Activated naive CD8-positive, alpha-beta T cell treated with anti-CD3 and anti-CD28 coated beads, Interleukin-2, amount 10 ng/mL, durations not matched to agents 7 days and 5 days (primary cell): Measurements from ENCODE around the gene METAP1D. TPM values are rescaled to one million over a fixed set of nuclear protein-coding genes. Genes with fewer than 3 reads are reported as not detected.
"Not testable (repeated sequence)": the region's sequence is repeated elsewhere in the genome, so short reads cannot be mapped to it uniquely, and the experiment has no call there.

Experiments used
- ATAC-seq: fragments of 150-1000 bp; cut with Tn5 transposase; one replicate; pipeline ENCODE4 v1.10.0; 2021; ENCODE audit warnings: low read depth, moderate library complexity
- POLR2A ChIA-PET: fragments of 350-600 bp; sonication (Branson Sonifier 250); formaldehyde crosslinking; loops from one replicate; lab custom pipeline; 2021; ENCODE audit warnings: antibody characterized with exemption; lab: Charles Lee
- DNase-seq: peaks from one replicate; pipeline ENCODE4 v3.0.0; 2021
- H3K27ac Mint-ChIP-seq: one replicate; pipeline ENCODE4 v1.8.0; 2022; ENCODE audit warnings: mild to moderate bottlenecking, mixed read lengths
- H3K27me3 Mint-ChIP-seq: one replicate; pipeline ENCODE4 v1.8.0; 2022; ENCODE audit warnings: mild to moderate bottlenecking, moderate library complexity, mixed read lengths
- H3K36me3 Mint-ChIP-seq: one replicate; pipeline ENCODE4 v1.8.0; 2021; ENCODE audit warnings: mild to moderate bottlenecking, mixed read lengths
- H3K4me1 Mint-ChIP-seq: one replicate; pipeline ENCODE4 v1.8.0; 2021; ENCODE audit warnings: mixed read lengths
- H3K4me3 Mint-ChIP-seq: one replicate; pipeline ENCODE4 v1.8.0; 2022; ENCODE audit warnings: mild to moderate bottlenecking, moderate library complexity, mixed read lengths
- H3K9me3 Mint-ChIP-seq: one replicate; pipeline ENCODE4 v1.8.0; 2021; ENCODE audit warnings: mixed read lengths
- total RNA-seq, 2 experiments: library from RNA; stranded (reverse); gene quantifications; one replicate each; pipeline ENCODE4 v1.2.3, GENCODE V29; 2021

METAP1D gene
- total RNA-seq, 2 experiments from 2014 or later, result 4.5 to 5.6 TPM

GRCh38 chr2:171966688-171967087 lies 33.1 kb upstream of the METAP1D start:
- POLR2A ChIA-PET, result no interaction called here
- H3K4me3 Mint-ChIP-seq, result no peak overlapping the region
- H3K36me3 Mint-ChIP-seq, result peaks cover 31% of the 10 kb centered on the region
- peaks cover 1% of the 10 kb centered on the region for H3K9me3 Mint-ChIP-seq
- ATAC-seq (no peak), DNase-seq (no peak)
- no peaks in the 10 kb centered on the region for H3K27me3 Mint-ChIP-seq
- H3K27ac Mint-ChIP-seq, result no peak overlapping the region
- peaks cover 32% of the 10 kb centered on the region for H3K4me1 Mint-ChIP-seq

- H3K9me3 Mint-ChIP-seq, result peaks cover 1% of the 10 kb centered on the region
- ATAC-seq (no peak), DNase-seq (no peak)
- peaks cover 37% of the 10 kb centered on the region for H3K4me1 Mint-ChIP-seq
- H3K27me3 Mint-ChIP-seq, result no peaks in the 10 kb centered on the region
- POLR2A ChIA-PET, result no interaction called here
- peaks cover 43% of the 10 kb centered on the region for H3K36me3 Mint-ChIP-seq
- no peak overlapping the region for H3K27ac Mint-ChIP-seq
- H3K4me3 Mint-ChIP-seq, result no peak overlapping the region
These were observed 31.2 kb upstream of the METAP1D start for GRCh38 chr2:171968509-171968908.

GRCh38 chr2:171972329-171972982 lies 27.3 kb upstream of the METAP1D start:
- no peak for DNase-seq
- Mint-ChIP-seq H3K4me1 (peaks cover 11% of the 10 kb centered on the region), H3K27ac (peak overlapping the region; percentile 47), H3K27me3 (no peaks in the 10 kb centered on the region), H3K9me3 (peaks cover 3% of the 10 kb centered on the region), H3K4me3 (no peak overlapping the region), H3K36me3 (peaks cover 53% of the 10 kb centered on the region)
- POLR2A ChIA-PET, result interaction anchor here (0.8 kb wide), 1 partner anchor 28 kb away, joined by 3 read pairs; no protein-coding TSS in a partner anchor
- no peak for ATAC-seq

- Mint-ChIP-seq H3K27me3 (no peaks in the 10 kb centered on the region), H3K27ac (no peak overlapping the region), H3K4me1 (peaks cover 2% of the 10 kb centered on the region), H3K4me3 (no peak overlapping the region), H3K9me3 (peaks cover 2% of the 10 kb centered on the region), H3K36me3 (peaks cover 58% of the 10 kb centered on the region)
- no peak for ATAC-seq
- POLR2A ChIA-PET, result no interaction called here
- no peak for DNase-seq
These were observed 20.6 kb upstream of the METAP1D start for GRCh38 chr2:171979103-171979502.

DNA sequence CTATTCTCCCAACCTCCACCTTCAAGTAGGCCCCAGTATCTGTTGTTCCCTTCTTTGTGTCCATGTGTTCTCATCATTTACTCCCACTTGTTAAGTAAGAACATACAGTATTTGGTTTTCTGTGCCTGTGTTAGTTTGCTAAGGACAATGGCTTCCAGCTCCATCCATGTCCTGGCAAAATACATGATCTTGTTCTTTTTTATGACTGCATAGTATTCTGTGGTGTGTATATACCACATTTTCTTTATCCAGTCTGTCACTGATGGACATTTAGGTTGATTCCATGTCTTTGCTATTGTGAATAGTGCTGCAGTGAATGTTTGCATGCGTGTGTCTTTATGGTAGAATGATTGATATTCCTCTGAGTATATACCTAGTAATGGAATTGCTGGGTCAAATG lies 15.8 kb upstream of the METAP1D start:
- POLR2A ChIA-PET, H3K27me3 Mint-ChIP-seq, H3K9me3 Mint-ChIP-seq, ATAC-seq, H3K4me1 Mint-ChIP-seq, DNase-seq, H3K4me3 Mint-ChIP-seq, H3K27ac Mint-ChIP-seq: not testable (repeated sequence)
- peaks cover 22% of the 10 kb centered on the region for H3K36me3 Mint-ChIP-seq

- no peak overlapping the region for H3K4me3 Mint-ChIP-seq
- ATAC-seq (no peak), DNase-seq (no peak)
- POLR2A ChIA-PET, result interaction anchor here (0.6 to 0.7 kb wide), 2 partner anchors 49 to 314 kb away, joined by 3 to 5 read pairs; no protein-coding TSS in a partner anchor
- H3K9me3 Mint-ChIP-seq, result no peaks in the 10 kb centered on the region
- no peaks in the 10 kb centered on the region for H3K4me1 Mint-ChIP-seq
- H3K27me3 Mint-ChIP-seq, result no peaks in the 10 kb centered on the region
- no peak overlapping the region for H3K27ac Mint-ChIP-seq
- peaks cover 15% of the 10 kb centered on the region for H3K36me3 Mint-ChIP-seq
These were observed 14.7 kb upstream of the METAP1D start for GRCh38 chr2:171985076-171985475.

GRCh38 chr2:171986778-171987177 lies 13.0 kb upstream of the METAP1D start:
- H3K27ac Mint-ChIP-seq, result no peak overlapping the region
- no peak overlapping the region for H3K4me3 Mint-ChIP-seq
- no peaks in the 10 kb centered on the region for H3K9me3 Mint-ChIP-seq
- DNase-seq (no peak), ATAC-seq (no peak)
- H3K27me3 Mint-ChIP-seq, result no peaks in the 10 kb centered on the region
- peaks cover 13% of the 10 kb centered on the region for H3K36me3 Mint-ChIP-seq
- H3K4me1 Mint-ChIP-seq, result no peaks in the 10 kb centered on the region
- POLR2A ChIA-PET, result no interaction called here

GRCh38 chr2:171991027-171991426 lies 8.7 kb upstream of the METAP1D start:
- H3K36me3 Mint-ChIP-seq, result no peaks in the 10 kb centered on the region
- POLR2A ChIA-PET, result no interaction called here
- H3K9me3 Mint-ChIP-seq, result no peaks in the 10 kb centered on the region
- H3K4me1 Mint-ChIP-seq, result peaks cover 2% of the 10 kb centered on the region
- H3K4me3 Mint-ChIP-seq, result no peak overlapping the region
- H3K27ac Mint-ChIP-seq, result no peak overlapping the region
- peaks cover 13% of the 10 kb centered on the region for H3K27me3 Mint-ChIP-seq
- no peak for DNase-seq
- no peak for ATAC-seq

- no peak for ATAC-seq
- H3K9me3 Mint-ChIP-seq, result no peaks in the 10 kb centered on the region
- H3K36me3 Mint-ChIP-seq, result no peaks in the 10 kb centered on the region
- DNase-seq, result no peak
- peaks cover 9% of the 10 kb centered on the region for H3K4me1 Mint-ChIP-seq
- POLR2A ChIA-PET, result interaction anchor here (0.6 kb wide), 1 partner anchor 8 kb away, joined by 3 read pairs; no protein-coding TSS in a partner anchor
- no peak overlapping the region for H3K4me3 Mint-ChIP-seq
- peaks cover 15% of the 10 kb centered on the region for H3K27me3 Mint-ChIP-seq
- no peak overlapping the region for H3K27ac Mint-ChIP-seq
These were observed 4.2 kb upstream of the METAP1D start for GRCh38 chr2:171995586-171995985.

- POLR2A ChIA-PET, result interaction anchor here (0.6 to 0.7 kb wide), 2 partner anchors 8 to 137 kb away, joined by 3 to 5 read pairs; no protein-coding TSS in a partner anchor
- peaks cover 15% of the 10 kb centered on the region for H3K27me3 Mint-ChIP-seq
- H3K27ac Mint-ChIP-seq, result no peak overlapping the region
- H3K36me3 Mint-ChIP-seq, result peaks cover 1% of the 10 kb centered on the region
- H3K9me3 Mint-ChIP-seq, result no peaks in the 10 kb centered on the region
- no peak overlapping the region for H3K4me3 Mint-ChIP-seq
- DNase-seq, result no peak
- ATAC-seq, result no peak
- H3K4me1 Mint-ChIP-seq, result peaks cover 11% of the 10 kb centered on the region
These were observed 3.7 kb upstream of the METAP1D start for GRCh38 chr2:171996021-171996420.

DNA sequence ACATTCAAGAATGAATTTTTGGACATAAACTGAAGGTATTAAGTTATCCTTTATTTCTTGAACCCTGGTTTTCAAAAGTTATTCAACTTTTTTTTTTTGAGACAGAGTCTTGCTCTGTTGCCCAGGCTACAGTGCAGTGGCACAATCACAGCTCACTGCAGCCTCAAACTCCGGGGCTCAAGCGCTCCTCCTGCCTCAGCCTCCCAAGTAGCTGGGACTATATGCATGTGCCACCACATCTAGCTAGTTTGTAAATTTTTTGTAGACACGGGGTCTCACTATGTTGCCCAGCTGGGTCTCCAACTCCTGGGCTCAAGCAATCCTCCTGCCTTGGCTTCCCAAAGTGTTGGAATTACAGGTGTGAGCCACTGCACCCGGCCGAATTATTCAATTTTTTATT lies 2.7 kb upstream of the METAP1D start:
- H3K4me1 Mint-ChIP-seq, result peaks cover 11% of the 10 kb centered on the region
- H3K4me3 Mint-ChIP-seq, result not testable (repeated sequence)

GRCh38 chr2:171999161-171999560 lies 592 bp upstream of the METAP1D start:
- DNase-seq (no peak), ATAC-seq (no peak)
- H3K9me3 Mint-ChIP-seq, result no peaks in the 10 kb centered on the region
- H3K27ac Mint-ChIP-seq, result no peak overlapping the region
- H3K4me1 Mint-ChIP-seq, result peaks cover 8% of the 10 kb centered on the region
- H3K36me3 Mint-ChIP-seq, result peaks cover 1% of the 10 kb centered on the region
- H3K27me3 Mint-ChIP-seq, result peaks cover 12% of the 10 kb centered on the region
- peak overlapping the region; percentile 96 for H3K4me3 Mint-ChIP-seq
- POLR2A ChIA-PET, result no interaction called here

More for the DNA sequence above, 2.7 kb upstream of the METAP1D start:
- POLR2A ChIA-PET, H3K27ac Mint-ChIP-seq, H3K9me3 Mint-ChIP-seq, H3K36me3 Mint-ChIP-seq, DNase-seq, ATAC-seq: not testable (repeated sequence)
- H3K27me3 Mint-ChIP-seq, result peaks cover 17% of the 10 kb centered on the region

DNA sequence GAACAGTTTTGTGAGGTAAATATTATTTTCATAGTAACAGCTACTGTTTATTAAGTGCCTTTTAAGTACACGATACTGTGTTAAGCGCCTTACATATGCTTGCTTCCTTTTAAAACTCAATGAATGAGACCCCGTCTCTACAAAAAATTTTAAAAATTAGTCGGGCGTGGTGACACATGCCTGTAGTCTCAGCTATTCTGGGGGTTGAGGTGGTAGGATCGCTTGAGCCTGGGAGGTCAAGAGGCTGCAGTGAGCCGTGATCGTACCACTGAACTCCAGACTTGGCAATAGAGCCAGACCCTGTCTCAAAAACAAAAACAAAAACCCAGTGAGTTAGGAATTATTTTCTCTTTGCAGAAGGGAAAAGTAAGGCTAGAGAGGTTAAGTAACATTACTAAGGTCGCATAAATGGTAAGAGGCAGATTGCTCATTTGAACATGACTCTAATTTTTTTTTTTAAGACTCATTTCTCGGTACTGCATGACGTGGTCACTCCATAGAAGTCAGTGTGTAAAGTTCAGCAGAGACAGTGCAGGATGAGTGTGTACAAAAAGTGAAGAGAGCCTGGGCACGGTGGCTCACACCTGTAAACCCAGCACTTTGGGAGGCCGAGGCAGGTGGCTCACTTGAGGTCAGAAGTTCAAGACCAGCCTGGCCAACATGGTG lies 1.1 kb downstream of the METAP1D start:
- H3K4me1 Mint-ChIP-seq, result peaks cover 10% of the 10 kb centered on the region
- H3K27me3 Mint-ChIP-seq, result peaks cover 4% of the 10 kb centered on the region
- peak overlapping the region; percentile 96 for H3K4me3 Mint-ChIP-seq

More for the DNA sequence above, 1.1 kb downstream of the METAP1D start:
- Mint-ChIP-seq H3K9me3 (no peaks in the 10 kb centered on the region), H3K36me3 (peaks cover 1% of the 10 kb centered on the region), H3K27ac (peak overlapping the region; percentile 96)
- no peak for ATAC-seq
- DNase-seq, result no peak
- POLR2A ChIA-PET, result interaction anchor here (0.8 to 1.3 kb wide), 2 partner anchors 79 to 149 kb away, joined by 3 to 4 read pairs; partner anchors contain the start of gene HAT1
